SK-N-SH (cell line): ENCODE data around the gene ANKRD34A. TPM values are rescaled to one million over a fixed set of nuclear protein-coding genes. Genes with fewer than 3 reads are reported as not detected.

Experiments
- CTCF ChIA-PET: fragments of 300-600, 350-600 bp; formaldehyde crosslinking; extraction: SDS; loops from one replicate; lab custom pipeline; 2021; lab: Yijun Ruan, JAX
- POLR2A ChIA-PET: fragments of 350-600 bp; sonication (Branson Sonifier 250); formaldehyde crosslinking; extraction: SDS; loops from one replicate; lab custom pipeline; 2020; ENCODE audit warnings: antibody characterized with exemption, inconsistent platforms; lab: Yijun Ruan, JAX
- DNase-seq: peaks from one replicate; pipeline ENCODE4 v3.0.0; 2012
- H2AFZ ChIP-seq: fragments of 200-600 bp; sonication (generic); 2 replicates; pipeline ENCODE4 v1.8.1; 2016; ENCODE audit warnings: antibody characterized with exemption, mild to moderate bottlenecking, low read depth
- H3F3A ChIP-seq: fragments of 200-600 bp; sonication (generic); replicated peaks from 2 replicates; pipeline ENCODE3; 2016; ENCODE audit warnings: antibody characterized with exemption, mild to moderate bottlenecking; ENCODE audit not compliant: insufficient read depth
- H3K27ac ChIP-seq, 2 experiments: fragments of 200-500 bp in 1 of 2; fragments of 200-600 bp in 1 of 2; sonication (Bioruptor generic) in 1 of 2; sonication (generic), shearing (Covaris generic) in 1 of 2; 2 replicates each; pipeline versions ENCODE4 v1.5.1 to v1.6.1; 2014 to 2016; ENCODE audit warnings: low read depth in 2 of 2, inconsistent platforms in 1 of 2, low read length in 1 of 2, mild to moderate bottlenecking in 1 of 2, mixed read lengths in 1 of 2
- H3K27me3 ChIP-seq: fragments of 200-600 bp; sonication (generic), shearing (Covaris generic); 2 replicates; pipeline ENCODE4 v1.6.1; 2016; ENCODE audit warnings: mixed run types; ENCODE audit not compliant: insufficient read depth
- H3K36me3 ChIP-seq, 2 experiments: fragments of 200-500 bp in 1 of 2; fragments of 200-600 bp in 1 of 2; sonication (Bioruptor generic) in 1 of 2; sonication (generic) in 1 of 2; replicated peaks in 1 of 2; 2 replicates each; pipeline versions ENCODE3 to v1.5.1; 2014 to 2016; ENCODE audit warnings: low read length in 1 of 2, mild to moderate bottlenecking in 1 of 2; ENCODE audit not compliant: insufficient read depth in 2 of 2, control insufficient read depth in 1 of 2
- H3K4me1 ChIP-seq, 2 experiments: fragments of 200-500 bp in 1 of 2; fragments of 200-600 bp in 1 of 2; sonication (Bioruptor generic) in 1 of 2; sonication (generic), shearing (Covaris generic) in 1 of 2; 2 replicates each; pipeline versions ENCODE4 v1.5.1 to v1.6.1; 2014 to 2016; ENCODE audit warnings: low read depth in 1 of 2, low read length in 1 of 2, mixed run types in 1 of 2; ENCODE audit not compliant: insufficient read depth in 2 of 2, control insufficient read depth in 1 of 2
- H3K4me2 ChIP-seq: fragments of 200-600 bp; sonication (generic), shearing (Covaris generic); 2 replicates; pipeline ENCODE4 v1.6.1; 2017; ENCODE audit warnings: mixed run types
- H3K4me3 ChIP-seq, 2 experiments: fragments of 200-500 bp in 1 of 2; fragments of 200-600 bp in 1 of 2; sonication (Bioruptor generic) in 1 of 2; sonication (generic), shearing (Covaris generic) in 1 of 2; 2 replicates each; pipeline versions ENCODE4 v1.5.1 to v1.8.1; 2014 to 2016; ENCODE audit warnings: low read depth in 2 of 2, inconsistent platforms in 1 of 2, low read length in 1 of 2, mild to moderate bottlenecking in 1 of 2, mixed read lengths in 1 of 2, moderate library complexity in 1 of 2
- H3K79me2 ChIP-seq: fragments of 200-600 bp; sonication (generic); 2 replicates; pipeline ENCODE4 v1.8.1; 2017; ENCODE audit warnings: mild to moderate bottlenecking; ENCODE audit not compliant: insufficient read depth
- H3K9ac ChIP-seq: fragments of 200-600 bp; sonication (generic); 2 replicates; pipeline ENCODE4 v1.6.1; 2017; ENCODE audit warnings: mixed run types
- H3K9me2 ChIP-seq: fragments of 200-600 bp; sonication (generic); 2 replicates; pipeline ENCODE4 v1.6.1; 2017; ENCODE audit warnings: mixed run types
- H3K9me3 ChIP-seq: fragments of 200-600 bp; sonication (generic); 2 replicates; pipeline ENCODE4 v1.6.1; 2017; ENCODE audit warnings: mixed run types, mild to moderate bottlenecking, moderate library complexity
- H4K20me1 ChIP-seq: fragments of 200-600 bp; sonication (generic); 2 replicates; pipeline ENCODE4 v1.6.1; 2017; ENCODE audit warnings: mild to moderate bottlenecking, mixed run types; ENCODE audit not compliant: insufficient read depth
- CHD2 ChIP-seq: fragments of 150-350 bp; IDR thresholded peaks from 2 replicates; pipeline ENCODE4 v1.6.1; 2018; ENCODE audit warnings: low read length; ENCODE audit not compliant: partially characterized antibody
- CTCF ChIP-seq: fragments of 200-600 bp; sonication (generic); IDR thresholded peaks from 2 replicates; pipeline ENCODE4 v1.6.1; 2017; ENCODE audit warnings: antibody characterized with exemption, mild to moderate bottlenecking, moderate library complexity
- ELF1 ChIP-seq: IDR thresholded peaks from 2 replicates; pipeline ENCODE4 v1.4.0; 2012
- EP300 ChIP-seq, 2 experiments: IDR thresholded peaks; 2 replicates each; pipeline versions ENCODE4 v1.4.0 to v1.6.1; 2012; ENCODE audit warnings: borderline replicate concordance in 1 of 2, low read depth in 1 of 2, low read length in 1 of 2
- FOSL2 ChIP-seq: IDR thresholded peaks from 2 replicates; pipeline ENCODE4 v1.4.0; 2012; ENCODE audit warnings: low read depth, mild to moderate bottlenecking, moderate library complexity, borderline replicate concordance
- FOXJ3 ChIP-seq: sonication (generic); formaldehyde crosslinking; IDR thresholded peaks from 2 replicates; pipeline ENCODE4 v1.5.1; 2020; ENCODE audit warnings: mild to moderate bottlenecking, missing genetic modification reagents
- MAX ChIP-seq: IDR thresholded peaks from 2 replicates; pipeline ENCODE4 v1.4.0; 2012; ENCODE audit warnings: low read depth
- MEF2A ChIP-seq: IDR thresholded peaks from 2 replicates; pipeline ENCODE4 v1.4.0; 2012; ENCODE audit warnings: low read depth, borderline replicate concordance
- MXI1 ChIP-seq: IDR thresholded peaks from 2 replicates; pipeline ENCODE4 v1.6.1; 2012; ENCODE audit warnings: mild to moderate bottlenecking, low read depth, low read length, improper control_type of control experiment
- NFIC ChIP-seq: IDR thresholded peaks from 2 replicates; pipeline ENCODE4 v1.4.0; 2012; ENCODE audit warnings: borderline replicate concordance
- NRF1 ChIP-seq: IDR thresholded peaks from 2 replicates; pipeline ENCODE4 v1.6.1; 2012; ENCODE audit warnings: low read depth, mild to moderate bottlenecking, low read length
- PBX3 ChIP-seq: IDR thresholded peaks from 2 replicates; pipeline ENCODE4; 2012
- POLR2AphosphoS5 ChIP-seq: IDR thresholded peaks from 2 replicates; pipeline ENCODE4 v1.6.1; 2012; ENCODE audit warnings: low read depth, low read length
- RAD21 ChIP-seq: IDR thresholded peaks from 2 replicates; pipeline ENCODE4 v1.6.1; 2012; ENCODE audit warnings: mild to moderate bottlenecking, low read length
- RFX5 ChIP-seq: IDR thresholded peaks from 2 replicates; pipeline ENCODE4 v1.6.1; 2012; ENCODE audit warnings: mild to moderate bottlenecking, improper control_type of control experiment, low read length
- RXRA ChIP-seq: IDR thresholded peaks from 2 replicates; pipeline ENCODE4 v1.4.0; 2012; ENCODE audit warnings: low read depth, mild to moderate bottlenecking, borderline replicate concordance
- SMC3 ChIP-seq: IDR thresholded peaks from 2 replicates; pipeline ENCODE4 v1.6.1; 2012; ENCODE audit warnings: low read depth, low read length, improper control_type of control experiment
- TAF1 ChIP-seq: IDR thresholded peaks from 2 replicates; pipeline ENCODE4 v1.6.1; 2012; ENCODE audit warnings: low read depth, mild to moderate bottlenecking, low read length, moderate library complexity, borderline replicate concordance
- TCF12 ChIP-seq: IDR thresholded peaks from 2 replicates; pipeline ENCODE4 v1.4.0; 2012
- YY1 ChIP-seq: IDR thresholded peaks from 2 replicates; pipeline ENCODE4 v1.4.0; 2012; ENCODE audit warnings: low read depth, mild to moderate bottlenecking
- ZBTB33 ChIP-seq: IDR thresholded peaks from 2 replicates; pipeline ENCODE4 v1.4.0; 2012; ENCODE audit warnings: low read depth, borderline replicate concordance
- WGBS: methylation state at CpG from one replicate; pipeline ENCODE4 v1.1.6; 2017; ENCODE audit warnings: low lambda C conversion rate; 5-methylcytosine and 5-hydroxymethylcytosine counted together
- polyA plus RNA-seq, 3 experiments: library from polyadenylated mRNA; depleted of rRNA; stranded (reverse); fragments of >200 nt; gene quantifications; 2 replicates each; pipeline ENCODE4 v1.2.3, GENCODE V29; 2012

The ANKRD34A gene
- polyA plus RNA-seq, 1 of the 3 experiments (the other 2 are of a cell fraction) = 2.6 TPM

- ChIA-PET POLR2A (no interaction called here), CTCF (interaction anchor here (1.1 to 6.4 kb wide), 3 partner anchors 13 to 91 kb away, joined by 3 to 37 read pairs (median 14); partner anchors contain the start of gene TXNIP)
- no peak for DNase-seq
- TF ChIP-seq SMC3 = no peak
- no peak for TF ChIP-seq MXI1
- TF ChIP-seq ELF1 = no peak
- TF ChIP-seq ZBTB33 = no peak
- TF ChIP-seq TAF1 = no peak
- no peak for TF ChIP-seq MAX
- TF ChIP-seq MEF2A = no peak
- no peak for TF ChIP-seq FOSL2
- no peak for TF ChIP-seq RXRA
- no peak for TF ChIP-seq RFX5
- TF ChIP-seq NRF1 = no peak
- no peak for TF ChIP-seq TCF12
- no peak for TF ChIP-seq RAD21
- no peak for TF ChIP-seq YY1
- H3K27me3 ChIP-seq = no peaks in the 10 kb centered on the region
- H3K27ac ChIP-seq = no peak overlapping the region
- peaks cover 19% of the 10 kb centered on the region for H3F3A ChIP-seq
- H3K9me2 ChIP-seq = no peaks in the 10 kb centered on the region
- H3K4me3 ChIP-seq = no peak overlapping the region
- no peak overlapping the region for H3K4me2 ChIP-seq
- no peak overlapping the region for H3K9ac ChIP-seq
- H2AFZ ChIP-seq = no peak overlapping the region; the same call in 1 of the 2 replicates
- H3K4me1 ChIP-seq = peaks cover 28 to 32% of the 10 kb centered on the region in 2 experiments
- H3K9me3 ChIP-seq = no peaks in the 10 kb centered on the region
- 91% methylated on average over 1 of the region's 1 CpG for WGBS
- no peaks in the 10 kb centered on the region for H4K20me1 ChIP-seq
- H3K79me2 ChIP-seq = no peaks in the 10 kb centered on the region
- H3K36me3 ChIP-seq = peaks cover 0 to 1% of the 10 kb centered on the region in 2 experiments
Observed at GRCh38 chr1:145983206-145983675, 18.9 kb upstream of the ANKRD34A start.

GRCh38 chr1:145982010-145982723 lies 17.8 kb upstream of the ANKRD34A start:
- Histone ChIP-seq H3K36me3 (peaks cover 0 to 5% of the 10 kb centered on the region in 2 experiments), H3K4me3 (no peak overlapping the region), H3F3A (peaks cover 19% of the 10 kb centered on the region), H3K9me3 (no peaks in the 10 kb centered on the region), H3K27me3 (no peaks in the 10 kb centered on the region), H3K4me2 (no peak overlapping the region), H3K9me2 (no peaks in the 10 kb centered on the region), H3K27ac (no peak overlapping the region), H3K9ac (no peak overlapping the region), H2AFZ (no peak overlapping the region), H3K79me2 (no peaks in the 10 kb centered on the region), H4K20me1 (no peaks in the 10 kb centered on the region), H3K4me1 (peaks cover 34 to 38% of the 10 kb centered on the region in 2 experiments)
- DNase-seq = no peak
- ChIA-PET POLR2A (no interaction called here), CTCF (interaction anchor here (1.3 to 8.2 kb wide), 3 partner anchors 13 to 90 kb away, joined by 4 to 187 read pairs (median 37); no protein-coding TSS in a partner anchor)
- 80% methylated on average over 6 of the region's 6 CpGs for WGBS
- TF ChIP-seq NFIC (no peak), POLR2AphosphoS5 (no peak), FOSL2 (no peak), ZBTB33 (no peak), CTCF (no peak), FOXJ3 (no peak), PBX3 (no peak), CHD2 (no peak), TCF12 (no peak), EP300 (IDR thresholded peaks at IDR 0.05; ENCODE audit: borderline replicate concordance in 1 of 2, low read depth in 1 of 2, low read length in 1 of 2) (no peak)
